Endodermal cell (in vitro differentiated cells): Measurements from ENCODE around the gene RYR2. TPM values are rescaled to one million over a fixed set of nuclear protein-coding genes. Genes with fewer than 3 reads are reported as not detected.

Experiments
- DNase-seq: peaks from one replicate; pipeline ENCODE4 v3.0.0-alpha.2; 2017
- H3K27ac ChIP-seq: 2 replicates; pipeline ENCODE4 v1.5.1; 2013; ENCODE audit warnings: mild to moderate bottlenecking, low read depth, low read length, moderate library complexity
- H3K27me3 ChIP-seq: 2 replicates; pipeline ENCODE4 v1.6.1; 2013; ENCODE audit warnings: mild to moderate bottlenecking, low read length, moderate library complexity; ENCODE audit not compliant: insufficient read depth, control insufficient read depth, poor library complexity, severe bottlenecking
- H3K36me3 ChIP-seq: 2 replicates; pipeline ENCODE4 v1.7.0; 2013; ENCODE audit warnings: mild to moderate bottlenecking, low read length, moderate library complexity; ENCODE audit not compliant: control insufficient read depth, insufficient read depth
- H3K4me1 ChIP-seq: one replicate; pipeline ENCODE4 v1.7.0; 2013; ENCODE audit warnings: low read length; ENCODE audit not compliant: control insufficient read depth, insufficient read depth
- H3K4me3 ChIP-seq: 2 replicates; pipeline ENCODE4 v1.5.1; 2013; ENCODE audit warnings: mild to moderate bottlenecking, low read length, moderate library complexity
- H3K9ac ChIP-seq: 2 replicates; pipeline ENCODE4 v1.6.1; 2013; ENCODE audit warnings: mild to moderate bottlenecking, low read length, moderate library complexity; ENCODE audit not compliant: poor library complexity, severe bottlenecking; ENCODE audit errors: extremely low read depth
- H3K9me3 ChIP-seq: 2 replicates; pipeline ENCODE4 v1.6.1; 2013; ENCODE audit warnings: mild to moderate bottlenecking, low read length, moderate library complexity; ENCODE audit not compliant: control insufficient read depth
- H3K27ac Mint-ChIP-seq: 2 replicates; pipeline ENCODE4 v1.8.0; 2020; ENCODE audit warnings: mixed read lengths
- H3K27me3 Mint-ChIP-seq: 2 replicates; pipeline ENCODE4 v1.8.0; 2021; ENCODE audit warnings: mild to moderate bottlenecking, mixed read lengths; ENCODE audit not compliant: insufficient read depth
- H3K36me3 Mint-ChIP-seq: 2 replicates; pipeline ENCODE4 v1.8.0; 2020; ENCODE audit warnings: low read depth, mixed read lengths
- H3K4me1 Mint-ChIP-seq: 2 replicates; pipeline ENCODE4 v1.8.0; 2020; ENCODE audit warnings: mixed read lengths
- H3K4me3 Mint-ChIP-seq: 2 replicates; pipeline ENCODE4 v1.8.0; 2020; ENCODE audit warnings: mild to moderate bottlenecking, moderate library complexity, mixed read lengths
- H3K9me3 Mint-ChIP-seq: 2 replicates; pipeline ENCODE4 v1.8.0; 2020; ENCODE audit warnings: mild to moderate bottlenecking, mixed read lengths
- WGBS, 2 experiments: methylation state at CpG; one replicate each; pipeline versions ENCODE4 v1.1.5 to v1.1.7; 2013; ENCODE audit warnings: missing lambda C conversion rate in 2 of 2, mixed read lengths in 1 of 2; ENCODE audit not compliant: insufficient coverage in 1 of 2, insufficient read length in 1 of 2; 5-methylcytosine and 5-hydroxymethylcytosine counted together
- total RNA-seq, 2 donors: library from RNA; stranded (reverse); fragmentation: NEBNext Ultra II Directional in 1 of 2; extraction: Animal tissue kit (Norgen Biotek cat#: 25700) in 1 of 2; gene quantifications; 2 replicates in 1 of 2; 3 replicates in 1 of 2; pipeline ENCODE4 v1.2.1, GENCODE V29; 2021
- TF ChIP-seq, protein P1 (sequence below): fragments of 200-600 bp; sonication (generic); conservative IDR thresholded peaks from 2 replicates; pipeline ENCODE4 v1.5.0; 2021; ENCODE audit warnings: antibody characterized with exemption, mild to moderate bottlenecking

The RYR2 gene
- total RNA-seq, 2 donors from 2014 or later, result 0.95 to 2.4 TPM

DNA sequence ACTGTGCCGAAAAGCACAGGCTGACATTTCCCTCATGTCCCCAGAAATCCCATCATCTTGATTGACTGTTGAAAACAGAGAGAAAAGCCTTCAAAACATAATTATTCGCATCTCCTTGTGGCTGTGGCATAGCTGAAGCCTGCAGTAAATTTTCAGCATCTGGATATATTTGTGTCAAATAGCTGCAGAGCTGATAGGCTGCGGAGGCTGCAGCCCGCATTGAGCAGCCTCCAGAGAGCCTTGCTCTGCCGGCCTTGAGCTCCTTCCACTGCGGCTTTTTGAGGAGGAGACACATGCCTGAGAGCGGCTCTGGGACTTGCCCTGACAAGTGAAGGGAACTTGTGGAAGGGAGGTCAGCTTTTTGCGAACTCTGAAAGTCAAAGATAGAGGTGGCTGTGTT lies 144.7 kb downstream of the RYR2 start:
- Mint-ChIP-seq H3K4me1 (peaks cover 3% of the 10 kb centered on the region), H3K27ac (peak overlapping the region; percentile 19), H3K9me3 (peaks cover 2% of the 10 kb centered on the region), H3K36me3 (no peaks in the 10 kb centered on the region), H3K4me3 (no peak overlapping the region), H3K27me3 (no peaks in the 10 kb centered on the region)
- TF ChIP-seq, protein P1, sequence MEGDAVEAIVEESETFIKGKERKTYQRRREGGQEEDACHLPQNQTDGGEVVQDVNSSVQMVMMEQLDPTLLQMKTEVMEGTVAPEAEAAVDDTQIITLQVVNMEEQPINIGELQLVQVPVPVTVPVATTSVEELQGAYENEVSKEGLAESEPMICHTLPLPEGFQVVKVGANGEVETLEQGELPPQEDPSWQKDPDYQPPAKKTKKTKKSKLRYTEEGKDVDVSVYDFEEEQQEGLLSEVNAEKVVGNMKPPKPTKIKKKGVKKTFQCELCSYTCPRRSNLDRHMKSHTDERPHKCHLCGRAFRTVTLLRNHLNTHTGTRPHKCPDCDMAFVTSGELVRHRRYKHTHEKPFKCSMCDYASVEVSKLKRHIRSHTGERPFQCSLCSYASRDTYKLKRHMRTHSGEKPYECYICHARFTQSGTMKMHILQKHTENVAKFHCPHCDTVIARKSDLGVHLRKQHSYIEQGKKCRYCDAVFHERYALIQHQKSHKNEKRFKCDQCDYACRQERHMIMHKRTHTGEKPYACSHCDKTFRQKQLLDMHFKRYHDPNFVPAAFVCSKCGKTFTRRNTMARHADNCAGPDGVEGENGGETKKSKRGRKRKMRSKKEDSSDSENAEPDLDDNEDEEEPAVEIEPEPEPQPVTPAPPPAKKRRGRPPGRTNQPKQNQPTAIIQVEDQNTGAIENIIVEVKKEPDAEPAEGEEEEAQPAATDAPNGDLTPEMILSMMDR, result no peak
- Histone ChIP-seq H3K9me3 (no peaks in the 10 kb centered on the region), H3K27me3 (no peaks in the 10 kb centered on the region), H3K9ac (no peak overlapping the region), H3K36me3 (no peaks in the 10 kb centered on the region), H3K4me3 (no peak overlapping the region), H3K27ac (peak overlapping the region; percentile 41), H3K4me1 (no peaks in the 10 kb centered on the region)
- DNase-seq, result peak; percentile 69
- WGBS, 2 experiments, result 72 to 76% methylated on average over 5 to 8 of the region's 8 CpGs

GRCh38 chr1:237187842-237188241 lies 145.9 kb downstream of the RYR2 start:
- Histone ChIP-seq H3K9ac (no peak overlapping the region), H3K9me3 (no peaks in the 10 kb centered on the region), H3K4me3 (no peak overlapping the region), H3K4me1 (no peaks in the 10 kb centered on the region), H3K27me3 (no peaks in the 10 kb centered on the region), H3K27ac (no peak overlapping the region), H3K36me3 (no peaks in the 10 kb centered on the region)
- peaks cover 3% of the 10 kb centered on the region for H3K4me1 Mint-ChIP-seq
- WGBS, 2 experiments, result 94 to 100% methylated on average over 1 to 3 of the region's 3 CpGs
- H3K4me3 Mint-ChIP-seq, result no peak overlapping the region
- TF ChIP-seq, protein P1, result no peak
- no peak overlapping the region for H3K27ac Mint-ChIP-seq
- no peaks in the 10 kb centered on the region for H3K27me3 Mint-ChIP-seq
- no peak for DNase-seq
- H3K9me3 Mint-ChIP-seq, result no peaks in the 10 kb centered on the region
- H3K36me3 Mint-ChIP-seq, result no peaks in the 10 kb centered on the region

DNA sequence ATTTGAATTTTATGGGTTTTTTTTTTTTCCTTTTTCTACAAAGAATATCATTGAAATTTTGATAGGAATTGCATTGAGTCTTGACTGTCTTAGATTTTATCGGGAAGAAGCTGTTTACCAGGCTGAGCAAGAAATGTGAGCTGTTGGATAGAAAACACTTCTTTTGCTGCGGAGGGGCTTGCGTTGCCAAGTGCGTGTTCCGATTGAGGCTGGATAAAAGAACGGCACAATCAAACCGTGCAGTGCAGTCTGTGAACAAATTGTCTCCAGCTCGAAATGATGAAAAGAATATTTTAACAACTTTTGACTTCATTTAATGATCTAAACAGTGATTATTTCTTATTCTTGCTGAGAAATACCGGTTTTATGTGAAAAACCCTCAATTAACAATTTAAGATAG lies 149.4 kb downstream of the RYR2 start:
- H3K27ac Mint-ChIP-seq, result no peak overlapping the region

More for the DNA sequence above, 149.4 kb downstream of the RYR2 start:
- Mint-ChIP-seq H3K9me3 (no peaks in the 10 kb centered on the region), H3K4me1 (no peaks in the 10 kb centered on the region), H3K36me3 (no peaks in the 10 kb centered on the region), H3K4me3 (no peak overlapping the region), H3K27me3 (no peaks in the 10 kb centered on the region)
- no peaks in the 10 kb centered on the region for H3K27me3 ChIP-seq
- H3K27ac ChIP-seq, result no peak overlapping the region
- no peaks in the 10 kb centered on the region for H3K36me3 ChIP-seq
- H3K4me3 ChIP-seq, result no peak overlapping the region
- WGBS, 2 experiments, result 93 to 98% methylated on average over 7 to 9 of the region's 9 CpGs
- TF ChIP-seq, protein P1, result no peak
- no peak for DNase-seq
- H3K4me1 ChIP-seq, result no peaks in the 10 kb centered on the region
- H3K9me3 ChIP-seq, result no peaks in the 10 kb centered on the region
- H3K9ac ChIP-seq, result no peak overlapping the region
